HepG2 (cell line): ENCODE data around the gene CNP. TPM values are rescaled to one million over a fixed set of nuclear protein-coding genes. Genes with fewer than 3 reads are reported as not detected.

Experiments
- AHR ChIP-seq: IDR thresholded peaks from 2 replicates; pipeline ENCODE4 v1.6.1; 2018; ENCODE audit warnings: missing genetic modification reagents, missing compliant biosample characterization
- FOXC1 ChIP-seq: sonication (generic); formaldehyde crosslinking; IDR thresholded peaks from 2 replicates; pipeline ENCODE4 v1.8.0; 2022; ENCODE audit warnings: mild to moderate bottlenecking, missing genetic modification reagents, borderline replicate concordance
- HCFC1 ChIP-seq: fragments of 150-350 bp; IDR thresholded peaks from 2 replicates; pipeline ENCODE4 v1.6.1; 2014; ENCODE audit warnings: low read depth, low read length
- MTA1 ChIP-seq: sonication (generic); formaldehyde crosslinking; IDR thresholded peaks from 2 replicates; pipeline ENCODE4 v1.4.0; 2020; ENCODE audit warnings: missing genetic modification reagents, mild to moderate bottlenecking, borderline replicate concordance
- NFRKB ChIP-seq: fragments of 450-650 bp; IDR thresholded peaks from 2 replicates; pipeline ENCODE4 v1.6.1; 2017
- NR2F1 ChIP-seq, 2 experiments: fragments of 450-650 bp in 1 of 2; formaldehyde crosslinking in 1 of 2; IDR thresholded peaks; 2 replicates each; pipeline versions ENCODE4 v1.5.0 to v1.6.1; 2016 to 2020; ENCODE audit warnings: mild to moderate bottlenecking in 1 of 2, missing compliant biosample characterization in 1 of 2, missing genetic modification reagents in 1 of 2, moderate library complexity in 1 of 2
- RCOR2 ChIP-seq: IDR thresholded peaks from 2 replicates; pipeline ENCODE4 v1.6.1; 2016; ENCODE audit warnings: missing biosample characterization, missing genetic modification reagents
- TRIM24 ChIP-seq: sonication (generic); formaldehyde crosslinking; IDR thresholded peaks from 2 replicates; pipeline ENCODE4 v1.8.0; 2022; ENCODE audit warnings: mild to moderate bottlenecking, missing genetic modification reagents
- ZBTB20 ChIP-seq: sonication (generic); formaldehyde crosslinking; IDR thresholded peaks from 2 replicates; pipeline ENCODE4 v1.8.1; 2023; ENCODE audit warnings: missing genetic modification reagents, low read depth, mild to moderate bottlenecking, borderline replicate concordance
- ZKSCAN8 ChIP-seq: IDR thresholded peaks from 2 replicates; pipeline ENCODE4 v1.6.1; 2016; ENCODE audit warnings: borderline replicate concordance, missing genetic modification reagents, missing compliant biosample characterization
- ZNF160 ChIP-seq: sonication (generic); formaldehyde crosslinking; IDR thresholded peaks from 2 replicates; pipeline ENCODE4 v1.8.0; 2022; ENCODE audit warnings: mild to moderate bottlenecking, inconsistent platforms, missing genetic modification reagents
- ZNF180 ChIP-seq: sonication (generic); formaldehyde crosslinking; IDR thresholded peaks from 2 replicates; pipeline ENCODE4 v1.4.0; 2020; ENCODE audit warnings: low read depth, missing genetic modification reagents, borderline replicate concordance
- ZNF432 ChIP-seq: sonication (generic); formaldehyde crosslinking; IDR thresholded peaks from 2 replicates; pipeline ENCODE4 v1.5.0; 2020; ENCODE audit warnings: missing genetic modification reagents, mild to moderate bottlenecking, borderline replicate concordance
- ZNF703 ChIP-seq: sonication (generic); formaldehyde crosslinking; IDR thresholded peaks from 2 replicates; pipeline ENCODE4 v1.5.1; 2020; ENCODE audit warnings: missing genetic modification reagents, mild to moderate bottlenecking, moderate library complexity, borderline replicate concordance
- ZNF724P ChIP-seq: sonication (generic); formaldehyde crosslinking; IDR thresholded peaks from 2 replicates; pipeline ENCODE4 v1.8.0; 2022; ENCODE audit warnings: missing genetic modification reagents, borderline replicate concordance
- ZNF891 ChIP-seq: sonication (generic); formaldehyde crosslinking; IDR thresholded peaks from 2 replicates; pipeline ENCODE4 v1.5.0; 2020; ENCODE audit warnings: mild to moderate bottlenecking, missing genetic modification reagents
- polyA plus RNA-seq, 8 experiments: library from polyadenylated mRNA; depleted of rRNA in 3 of 8; stranded (reverse) in 7 of 8; unstranded in 1 of 8; fragments of >200 nt; fragmentation: Illumina TruSeq in 4 of 8; extraction: Trizol in 4 of 8; gene quantifications; 2 replicates each; pipeline versions ENCODE4 v1.2.1 to v1.2.3, GENCODE V29; 2011 to 2016; ENCODE audit warnings: low read depth in 4 of 8, missing spikeins in 1 of 8, mixed read lengths in 1 of 8; ENCODE audit not compliant: insufficient read depth in 1 of 8
- total RNA-seq, 5 experiments: library from RNA; depleted of rRNA; stranded (reverse); fragments of >200 nt; fragmentation: Illumina TruSeq; extraction: Trizol; gene quantifications; 2 replicates each; pipeline ENCODE4 v1.2.3, GENCODE V29; 2016; ENCODE audit warnings: low read depth in 1 of 5
- TF ChIP-seq, protein P1 (sequence below): IDR thresholded peaks from 2 replicates; pipeline ENCODE4 v1.6.1; 2016; ENCODE audit warnings: missing biosample characterization, missing genetic modification reagents, low read depth
- TF ChIP-seq, protein P2 (sequence below): sonication (generic); formaldehyde crosslinking; conservative IDR thresholded peaks from 2 replicates; pipeline ENCODE4 v1.4.0; 2020; ENCODE audit warnings: missing genetic modification reagents
- TF ChIP-seq, protein P3 (sequence below): fragments of 450-650 bp; IDR thresholded peaks from 2 replicates; pipeline ENCODE4 v1.6.1; 2016
- TF ChIP-seq, protein P4 (sequence below): sonication (generic); formaldehyde crosslinking; IDR thresholded peaks from 2 replicates; pipeline ENCODE4 v1.4.0; 2020; ENCODE audit warnings: mild to moderate bottlenecking, missing genetic modification reagents
- TF ChIP-seq, protein P5 (sequence below): sonication (generic); formaldehyde crosslinking; IDR thresholded peaks from 2 replicates; pipeline ENCODE4 v1.4.0; 2020; ENCODE audit warnings: missing genetic modification reagents, borderline replicate concordance
- TF ChIP-seq, protein P6 (sequence below): sonication (generic); formaldehyde crosslinking; IDR thresholded peaks from 2 replicates; pipeline ENCODE4 v1.4.0; 2020; ENCODE audit warnings: missing genetic modification reagents

Gene CNP
- total and polyA plus RNA-seq, 2 of the 13 experiments (the other 11 are each of a cell fraction or from before 2014, with no cell fraction given): 97.2 to 161 TPM

DNA sequence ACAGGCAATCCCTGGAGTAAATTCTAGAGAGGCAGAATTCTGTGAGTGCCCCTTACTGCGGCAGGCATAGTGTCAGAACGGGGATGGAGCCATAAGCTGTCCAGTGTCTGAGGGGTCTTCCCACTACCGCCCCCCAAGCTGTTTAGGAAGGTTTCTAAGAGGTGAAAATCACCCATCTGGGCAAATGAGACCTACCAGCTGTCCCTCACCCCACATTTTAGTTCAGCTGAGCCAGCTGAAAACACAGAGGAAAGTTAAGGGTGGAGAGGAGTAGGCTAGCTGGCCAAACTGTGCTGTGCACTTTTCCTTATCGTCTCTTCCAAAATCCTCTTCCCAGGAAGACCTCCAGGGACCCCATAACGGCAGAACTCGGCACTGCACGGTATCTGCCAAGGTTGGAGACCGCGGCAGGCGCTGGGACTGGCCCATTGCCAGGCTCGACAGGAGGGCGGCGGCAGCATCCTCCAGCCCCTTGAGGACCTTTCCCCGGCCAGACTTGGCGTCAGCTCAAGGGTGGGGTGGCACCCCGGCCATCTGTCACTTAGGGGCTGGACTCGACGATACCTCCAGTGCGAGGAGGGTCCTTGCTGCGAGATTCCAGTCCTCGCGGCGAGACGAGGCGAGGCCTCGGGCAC, 48.8 kb upstream of the CNP start (continued):
- TF ChIP-seq, protein P1, sequence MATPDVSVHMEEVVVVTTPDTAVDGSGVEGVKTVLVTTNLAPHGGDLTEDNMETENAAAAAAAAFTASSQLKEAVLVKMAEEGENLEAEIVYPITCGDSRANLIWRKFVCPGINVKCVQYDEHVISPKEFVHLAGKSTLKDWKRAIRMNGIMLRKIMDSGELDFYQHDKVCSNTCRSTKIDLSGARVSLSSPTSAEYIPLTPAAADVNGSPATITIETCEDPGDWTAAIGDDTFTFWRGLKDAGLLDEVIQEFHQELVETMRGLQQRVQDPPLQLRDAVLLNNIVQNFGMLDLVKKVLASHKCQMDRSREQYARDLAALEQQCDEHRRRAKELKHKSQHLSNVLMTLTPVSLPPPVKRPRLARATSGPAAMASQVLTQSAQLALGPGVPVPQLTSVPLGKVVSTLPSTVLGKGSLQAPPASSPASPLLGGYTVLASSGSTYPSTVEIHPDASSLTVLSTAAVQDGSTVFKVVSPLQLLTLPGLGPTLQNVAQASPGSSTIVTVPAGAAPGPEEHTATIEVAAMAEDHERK (CRISPR knock-in tag): no peak
- TF ChIP-seq ZNF891 (CRISPR knock-in tag) (no peak), ZKSCAN8 (CRISPR knock-in tag) (no peak), HCFC1 (no peak), ZNF703 (CRISPR knock-in tag) (no peak; the same call in 1 of the 2 replicates), NR2F1 (CRISPR knock-in tag; IDR thresholded peaks at IDR 0.05) (no peak), MTA1 (CRISPR knock-in tag) (no peak), NFRKB (no peak), AHR (no peak), TRIM24 (CRISPR knock-in tag) (no peak), ZNF724P (CRISPR knock-in tag) (no peak), FOXC1 (CRISPR knock-in tag) (no peak), ZNF180 (CRISPR knock-in tag) (no peak), ZNF160 (CRISPR knock-in tag) (no peak), ZNF432 (no peak), RCOR2 (no peak), ZBTB20 (no peak)
- TF ChIP-seq, protein P2, sequence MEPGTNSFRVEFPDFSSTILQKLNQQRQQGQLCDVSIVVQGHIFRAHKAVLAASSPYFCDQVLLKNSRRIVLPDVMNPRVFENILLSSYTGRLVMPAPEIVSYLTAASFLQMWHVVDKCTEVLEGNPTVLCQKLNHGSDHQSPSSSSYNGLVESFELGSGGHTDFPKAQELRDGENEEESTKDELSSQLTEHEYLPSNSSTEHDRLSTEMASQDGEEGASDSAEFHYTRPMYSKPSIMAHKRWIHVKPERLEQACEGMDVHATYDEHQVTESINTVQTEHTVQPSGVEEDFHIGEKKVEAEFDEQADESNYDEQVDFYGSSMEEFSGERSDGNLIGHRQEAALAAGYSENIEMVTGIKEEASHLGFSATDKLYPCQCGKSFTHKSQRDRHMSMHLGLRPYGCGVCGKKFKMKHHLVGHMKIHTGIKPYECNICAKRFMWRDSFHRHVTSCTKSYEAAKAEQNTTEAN (CRISPR knock-in tag): no peak
- TF ChIP-seq, protein P3, sequence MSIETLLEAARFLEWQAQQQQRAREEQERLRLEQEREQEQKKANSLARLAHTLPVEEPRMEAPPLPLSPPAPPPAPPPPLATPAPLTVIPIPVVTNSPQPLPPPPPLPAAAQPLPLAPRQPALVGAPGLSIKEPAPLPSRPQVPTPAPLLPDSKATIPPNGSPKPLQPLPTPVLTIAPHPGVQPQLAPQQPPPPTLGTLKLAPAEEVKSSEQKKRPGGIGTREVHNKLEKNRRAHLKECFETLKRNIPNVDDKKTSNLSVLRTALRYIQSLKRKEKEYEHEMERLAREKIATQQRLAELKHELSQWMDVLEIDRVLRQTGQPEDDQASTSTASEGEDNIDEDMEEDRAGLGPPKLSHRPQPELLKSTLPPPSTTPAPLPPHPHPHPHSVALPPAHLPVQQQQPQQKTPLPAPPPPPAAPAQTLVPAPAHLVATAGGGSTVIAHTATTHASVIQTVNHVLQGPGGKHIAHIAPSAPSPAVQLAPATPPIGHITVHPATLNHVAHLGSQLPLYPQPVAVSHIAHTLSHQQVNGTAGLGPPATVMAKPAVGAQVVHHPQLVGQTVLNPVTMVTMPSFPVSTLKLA: no peak
- TF ChIP-seq, protein P4, sequence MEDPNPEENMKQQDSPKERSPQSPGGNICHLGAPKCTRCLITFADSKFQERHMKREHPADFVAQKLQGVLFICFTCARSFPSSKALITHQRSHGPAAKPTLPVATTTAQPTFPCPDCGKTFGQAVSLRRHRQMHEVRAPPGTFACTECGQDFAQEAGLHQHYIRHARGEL: no peak
- TF ChIP-seq, protein P5, sequence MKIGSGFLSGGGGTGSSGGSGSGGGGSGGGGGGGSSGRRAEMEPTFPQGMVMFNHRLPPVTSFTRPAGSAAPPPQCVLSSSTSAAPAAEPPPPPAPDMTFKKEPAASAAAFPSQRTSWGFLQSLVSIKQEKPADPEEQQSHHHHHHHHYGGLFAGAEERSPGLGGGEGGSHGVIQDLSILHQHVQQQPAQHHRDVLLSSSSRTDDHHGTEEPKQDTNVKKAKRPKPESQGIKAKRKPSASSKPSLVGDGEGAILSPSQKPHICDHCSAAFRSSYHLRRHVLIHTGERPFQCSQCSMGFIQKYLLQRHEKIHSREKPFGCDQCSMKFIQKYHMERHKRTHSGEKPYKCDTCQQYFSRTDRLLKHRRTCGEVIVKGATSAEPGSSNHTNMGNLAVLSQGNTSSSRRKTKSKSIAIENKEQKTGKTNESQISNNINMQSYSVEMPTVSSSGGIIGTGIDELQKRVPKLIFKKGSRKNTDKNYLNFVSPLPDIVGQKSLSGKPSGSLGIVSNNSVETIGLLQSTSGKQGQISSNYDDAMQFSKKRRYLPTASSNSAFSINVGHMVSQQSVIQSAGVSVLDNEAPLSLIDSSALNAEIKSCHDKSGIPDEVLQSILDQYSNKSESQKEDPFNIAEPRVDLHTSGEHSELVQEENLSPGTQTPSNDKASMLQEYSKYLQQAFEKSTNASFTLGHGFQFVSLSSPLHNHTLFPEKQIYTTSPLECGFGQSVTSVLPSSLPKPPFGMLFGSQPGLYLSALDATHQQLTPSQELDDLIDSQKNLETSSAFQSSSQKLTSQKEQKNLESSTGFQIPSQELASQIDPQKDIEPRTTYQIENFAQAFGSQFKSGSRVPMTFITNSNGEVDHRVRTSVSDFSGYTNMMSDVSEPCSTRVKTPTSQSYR (CRISPR knock-in tag): no peak
- TF ChIP-seq, protein P6, sequence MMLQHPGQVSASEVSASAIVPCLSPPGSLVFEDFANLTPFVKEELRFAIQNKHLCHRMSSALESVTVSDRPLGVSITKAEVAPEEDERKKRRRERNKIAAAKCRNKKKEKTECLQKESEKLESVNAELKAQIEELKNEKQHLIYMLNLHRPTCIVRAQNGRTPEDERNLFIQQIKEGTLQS (CRISPR knock-in tag): no peak
